SU-DHL-6 (cell line): ENCODE results near the gene RASGRP3.

Source experiments
- H2AFZ ChIP-seq: fragments of 200-600 bp; sonication (generic); 2 replicates; pipeline ENCODE4 v1.6.1; 2014; ENCODE audit warnings: low read depth, mild to moderate bottlenecking, moderate library complexity, mixed read lengths, antibody characterized with exemption, low read length; ENCODE audit not compliant: severe bottlenecking
- H3F3A ChIP-seq: fragments of 200-600 bp; shearing (Covaris generic); 2 replicates; pipeline ENCODE4 v1.6.0; 2016; ENCODE audit warnings: antibody characterized with exemption, mild to moderate bottlenecking; ENCODE audit not compliant: insufficient read depth
- H3K27ac ChIP-seq: fragments of 200-600 bp; sonication (generic); 2 replicates; pipeline ENCODE4 v1.5.1; 2016; ENCODE audit warnings: low read depth, mild to moderate bottlenecking, low read length, moderate library complexity, mixed read lengths
- H3K27me3 ChIP-seq: fragments of 200-600 bp; sonication (generic), shearing (Covaris generic); 2 replicates; pipeline ENCODE4 v1.6.0; 2014; ENCODE audit warnings: mild to moderate bottlenecking, low read length
- H3K36me3 ChIP-seq: fragments of 200-600 bp; sonication (generic); 2 replicates; pipeline ENCODE4 v1.6.1; 2014; ENCODE audit warnings: mild to moderate bottlenecking, low read length, mixed read lengths
- H3K4me2 ChIP-seq: fragments of 300-600, 200-600 bp; shearing (Covaris generic), sonication (generic); 2 replicates; pipeline ENCODE4 v1.6.0; 2014; ENCODE audit warnings: low read length, low read depth, mild to moderate bottlenecking; ENCODE audit not compliant: poor library complexity, severe bottlenecking
- H3K4me3 ChIP-seq: fragments of 200-600 bp; sonication (generic); 2 replicates; pipeline ENCODE4 v1.5.1; 2014; ENCODE audit warnings: antibody characterized with exemption, low read length, mild to moderate bottlenecking, mixed read lengths; ENCODE audit not compliant: insufficient read depth, poor library complexity, severe bottlenecking
- H3K79me2 ChIP-seq: fragments of 200-600 bp; sonication (generic); 2 replicates; pipeline ENCODE4 v1.6.1; 2014; ENCODE audit warnings: mild to moderate bottlenecking, low read length, moderate library complexity; ENCODE audit not compliant: insufficient read depth
- H3K9ac ChIP-seq: fragments of 200-600 bp; sonication (generic); 2 replicates; pipeline ENCODE4 v1.7.0; 2014; ENCODE audit warnings: mild to moderate bottlenecking, low read length
- H3K9me2 ChIP-seq: fragments of 200-600 bp; sonication (generic); replicated peaks from 2 replicates; pipeline ENCODE4 v1.6.1; 2014; ENCODE audit warnings: low read length; ENCODE audit not compliant: insufficient read depth
- H3K9me3 ChIP-seq: fragments of 200-600 bp; sonication (generic); 2 replicates; pipeline ENCODE4 v1.6.1; 2014; ENCODE audit warnings: low read length, mixed read lengths; ENCODE audit not compliant: insufficient read depth
- H4K20me1 ChIP-seq: fragments of 200-600 bp; sonication (generic); 2 replicates; pipeline ENCODE4 v1.6.1; 2014; ENCODE audit warnings: low read depth, mild to moderate bottlenecking, antibody characterized with exemption, low read length, moderate library complexity, mixed read lengths
- EZH2phosphoT487 ChIP-seq: fragments of 200-600 bp; sonication (generic), shearing (Covaris generic); conservative IDR thresholded peaks from 2 replicates; pipeline ENCODE4 v1.6.1; 2018; ENCODE audit warnings: mild to moderate bottlenecking, antibody characterized with exemption, low read length, moderate library complexity, mixed read lengths
- TF ChIP-seq, protein P1 (sequence below): fragments of 200-600 bp; sonication (generic); IDR thresholded peaks from one replicate; pipeline ENCODE4 v1.5.1; 2017; ENCODE audit warnings: antibody characterized with exemption, mild to moderate bottlenecking, low read length, moderate library complexity; ENCODE audit not compliant: insufficient read depth, poor library complexity, severe bottlenecking

Gene RASGRP3

GRCh38 chr2:33486544-33486943, 10.1 kb downstream of the RASGRP3 start:
- peak overlapping the region; percentile 97 for H3K27ac ChIP-seq
- peaks cover 88% of the 10 kb centered on the region for H3F3A ChIP-seq
- no peaks in the 10 kb centered on the region for H3K9me2 ChIP-seq
- TF ChIP-seq EZH2phosphoT487, result no peak
- TF ChIP-seq, protein P1, sequence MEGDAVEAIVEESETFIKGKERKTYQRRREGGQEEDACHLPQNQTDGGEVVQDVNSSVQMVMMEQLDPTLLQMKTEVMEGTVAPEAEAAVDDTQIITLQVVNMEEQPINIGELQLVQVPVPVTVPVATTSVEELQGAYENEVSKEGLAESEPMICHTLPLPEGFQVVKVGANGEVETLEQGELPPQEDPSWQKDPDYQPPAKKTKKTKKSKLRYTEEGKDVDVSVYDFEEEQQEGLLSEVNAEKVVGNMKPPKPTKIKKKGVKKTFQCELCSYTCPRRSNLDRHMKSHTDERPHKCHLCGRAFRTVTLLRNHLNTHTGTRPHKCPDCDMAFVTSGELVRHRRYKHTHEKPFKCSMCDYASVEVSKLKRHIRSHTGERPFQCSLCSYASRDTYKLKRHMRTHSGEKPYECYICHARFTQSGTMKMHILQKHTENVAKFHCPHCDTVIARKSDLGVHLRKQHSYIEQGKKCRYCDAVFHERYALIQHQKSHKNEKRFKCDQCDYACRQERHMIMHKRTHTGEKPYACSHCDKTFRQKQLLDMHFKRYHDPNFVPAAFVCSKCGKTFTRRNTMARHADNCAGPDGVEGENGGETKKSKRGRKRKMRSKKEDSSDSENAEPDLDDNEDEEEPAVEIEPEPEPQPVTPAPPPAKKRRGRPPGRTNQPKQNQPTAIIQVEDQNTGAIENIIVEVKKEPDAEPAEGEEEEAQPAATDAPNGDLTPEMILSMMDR, result no peak
- no peaks in the 10 kb centered on the region for H4K20me1 ChIP-seq
- peak overlapping the region; percentile 31 for H3K4me3 ChIP-seq
- peak overlapping the region; percentile 75 for H3K4me2 ChIP-seq
- peaks cover 20% of the 10 kb centered on the region; the same call in 1 of the 2 replicates for H3K9me3 ChIP-seq
- H3K27me3 ChIP-seq, result no peaks in the 10 kb centered on the region
- no peak overlapping the region for H2AFZ ChIP-seq
- peaks cover 57% of the 10 kb centered on the region for H3K36me3 ChIP-seq
- peaks cover 98% of the 10 kb centered on the region for H3K79me2 ChIP-seq
- no peak overlapping the region for H3K9ac ChIP-seq

DNA sequence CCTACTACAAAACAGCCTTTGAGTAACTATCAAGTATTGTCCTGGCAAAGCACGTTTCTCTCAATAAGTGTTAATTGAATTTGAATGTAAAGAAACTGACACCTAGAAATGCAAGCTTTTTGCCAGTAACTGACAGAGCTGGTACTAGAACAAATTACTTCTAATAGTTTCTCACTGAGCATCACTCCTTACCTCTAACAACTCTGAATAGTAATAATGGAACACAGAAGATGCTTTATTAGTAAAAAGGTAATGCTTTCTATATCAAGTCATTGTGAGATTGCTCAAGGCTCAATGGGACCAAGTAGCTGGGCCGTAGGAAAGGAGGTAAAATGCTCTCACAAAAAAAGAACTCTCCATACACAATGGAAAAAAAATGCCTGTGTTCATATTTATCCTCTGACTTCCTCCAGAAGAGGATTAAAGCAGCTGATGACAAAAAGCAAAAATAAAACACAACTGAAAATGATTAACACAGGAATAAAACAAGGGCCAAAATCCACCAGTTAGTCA, 11.8 kb downstream of the RASGRP3 start:
- peak overlapping the region; percentile 31 for H3K4me3 ChIP-seq
- H3K9me3 ChIP-seq, result peaks cover 20% of the 10 kb centered on the region; the same call in 1 of the 2 replicates
- no peak for TF ChIP-seq EZH2phosphoT487
- TF ChIP-seq, protein P1, result no peak
- peak overlapping the region; percentile 75 for H3K4me2 ChIP-seq
- H4K20me1 ChIP-seq, result no peaks in the 10 kb centered on the region
- H3K9ac ChIP-seq, result peak overlapping the region; percentile 63
- H3F3A ChIP-seq, result peaks cover 95% of the 10 kb centered on the region
- peaks cover 100% of the 10 kb centered on the region for H3K79me2 ChIP-seq
- no peak overlapping the region for H2AFZ ChIP-seq
- H3K27ac ChIP-seq, result peak overlapping the region; percentile 97
- peaks cover 45% of the 10 kb centered on the region for H3K36me3 ChIP-seq
- no peaks in the 10 kb centered on the region for H3K9me2 ChIP-seq
- H3K27me3 ChIP-seq, result no peaks in the 10 kb centered on the region

- peaks cover 100% of the 10 kb centered on the region for H3K79me2 ChIP-seq
These were observed 12.5 kb downstream of the RASGRP3 start for GRCh38 chr2:33488715-33489540.

More at GRCh38 chr2:33488715-33489540, 12.5 kb downstream of the RASGRP3 start:
- Histone ChIP-seq H3K9me2 (no peaks in the 10 kb centered on the region), H3K36me3 (peaks cover 40% of the 10 kb centered on the region), H2AFZ (no peak overlapping the region), H3F3A (peaks cover 97% of the 10 kb centered on the region), H3K9ac (peak overlapping the region; percentile 63), H4K20me1 (no peaks in the 10 kb centered on the region), H3K4me2 (peak overlapping the region; percentile 75), H3K27me3 (no peaks in the 10 kb centered on the region), H3K27ac (peak overlapping the region; percentile 97), H3K4me3 (peak overlapping the region; percentile 31), H3K9me3 (peaks cover 20% of the 10 kb centered on the region; the same call in 1 of the 2 replicates)
- TF ChIP-seq EZH2phosphoT487, result no peak
- TF ChIP-seq, protein P1, result no peak
